Muscle layer of duodenum (tissue), 2 donors: ENCODE data around the gene GOLGA2.

ENCODE experiments used
- H3K27ac ChIP-seq: one replicate; pipeline ENCODE4 v1.7.0; 2013; ENCODE audit warnings: mild to moderate bottlenecking, low read length
- H3K27me3 ChIP-seq: one replicate; pipeline ENCODE4 v1.7.0; 2013; ENCODE audit warnings: low read depth, mild to moderate bottlenecking, control low read depth, low read length
- H3K36me3 ChIP-seq, 2 donors: one replicate each; pipeline ENCODE4 v1.7.0; 2013; ENCODE audit warnings: low read length in 2 of 2, control low read depth in 1 of 2, mild to moderate bottlenecking in 1 of 2; ENCODE audit not compliant: insufficient read depth in 2 of 2, control insufficient read depth in 1 of 2
- H3K4me1 ChIP-seq, 2 donors: one replicate each; pipeline ENCODE4 v1.7.0; 2013; ENCODE audit warnings: low read length in 2 of 2, mild to moderate bottlenecking in 2 of 2, control low read depth in 1 of 2, moderate library complexity in 1 of 2; ENCODE audit not compliant: insufficient read depth in 2 of 2, control insufficient read depth in 1 of 2
- H3K4me3 ChIP-seq, 2 donors: one replicate each; pipeline ENCODE4 v1.7.0; 2013; ENCODE audit warnings: low read length in 2 of 2, low read depth in 1 of 2, mild to moderate bottlenecking in 1 of 2
- H3K9me3 ChIP-seq, 2 donors: one replicate each; pipeline ENCODE4 v1.7.0; 2013; ENCODE audit warnings: low read length in 2 of 2, control low read depth in 1 of 2, mild to moderate bottlenecking in 1 of 2; ENCODE audit not compliant: control insufficient read depth in 1 of 2
- donor health status: healthy.

The GOLGA2 gene

GRCh38 chr9:128214571-128215490 is 61.0 kb downstream of the GOLGA2 start:
- Histone ChIP-seq H3K36me3 (no peaks in the 10 kb centered on the region), H3K4me1 (peaks cover 4 to 17% of the 10 kb centered on the region in 2 donors), H3K27ac (peak overlapping the region; percentile 49), H3K4me3 (no peak overlapping the region), H3K9me3 (no peaks in the 10 kb centered on the region), H3K27me3 (no peaks in the 10 kb centered on the region)

GRCh38 chr9:128213746-128214497 is 61.9 kb downstream of the GOLGA2 start:
- Histone ChIP-seq H3K4me1 (peaks cover 4 to 13% of the 10 kb centered on the region in 2 donors), H3K9me3 (no peaks in the 10 kb centered on the region), H3K27ac (no peak overlapping the region)

GRCh38 chr9:128211981-128212281 is 63.9 kb downstream of the GOLGA2 start:
- no peak overlapping the region for H3K4me3 ChIP-seq
- no peaks in the 10 kb centered on the region for H3K9me3 ChIP-seq
- H3K27me3 ChIP-seq: no peaks in the 10 kb centered on the region
- peaks cover 0 to 3% of the 10 kb centered on the region in 2 donors for H3K4me1 ChIP-seq
- no peaks in the 10 kb centered on the region for H3K36me3 ChIP-seq
- no peak overlapping the region for H3K27ac ChIP-seq

More at GRCh38 chr9:128213746-128214497, 61.9 kb downstream of the GOLGA2 start:
- Histone ChIP-seq H3K4me3 (no peak overlapping the region), H3K36me3 (no peaks in the 10 kb centered on the region), H3K27me3 (no peaks in the 10 kb centered on the region)

GRCh38 chr9:128211186-128211980 is 64.4 kb downstream of the GOLGA2 start:
- Histone ChIP-seq H3K27ac (no peak overlapping the region), H3K4me1 (no peaks in the 10 kb centered on the region), H3K9me3 (no peaks in the 10 kb centered on the region), H3K27me3 (no peaks in the 10 kb centered on the region), H3K4me3 (no peak overlapping the region), H3K36me3 (no peaks in the 10 kb centered on the region)

- H3K9me3 ChIP-seq: no peaks in the 10 kb centered on the region
- no peak overlapping the region for H3K4me3 ChIP-seq
- no peak overlapping the region for H3K27ac ChIP-seq
- H3K4me1 ChIP-seq: peaks cover 0 to 5% of the 10 kb centered on the region in 2 donors
- peaks cover 11% of the 10 kb centered on the region for H3K27me3 ChIP-seq
- no peaks in the 10 kb centered on the region for H3K36me3 ChIP-seq
Observed at GRCh38 chr9:128208946-128209669, 66.7 kb downstream of the GOLGA2 start.

- peaks cover 0 to 12% of the 10 kb centered on the region in 2 donors for H3K4me1 ChIP-seq
- peaks cover 14% of the 10 kb centered on the region for H3K27me3 ChIP-seq
- H3K36me3 ChIP-seq: no peaks in the 10 kb centered on the region
- H3K27ac ChIP-seq: no peak overlapping the region
- H3K9me3 ChIP-seq: no peaks in the 10 kb centered on the region
- H3K4me3 ChIP-seq: no peak overlapping the region
Observed at GRCh38 chr9:128208386-128208785, 67.4 kb downstream of the GOLGA2 start.

- H3K4me3 ChIP-seq: no peak overlapping the region
- H3K36me3 ChIP-seq: no peaks in the 10 kb centered on the region
- no peaks in the 10 kb centered on the region for H3K9me3 ChIP-seq
- peaks cover 0 to 12% of the 10 kb centered on the region in 2 donors for H3K4me1 ChIP-seq
- H3K27me3 ChIP-seq: peaks cover 14% of the 10 kb centered on the region
- H3K27ac ChIP-seq: no peak overlapping the region
Observed at GRCh38 chr9:128206916-128207910, 68.6 kb downstream of the GOLGA2 start.

GRCh38 chr9:128206484-128206883 is 69.3 kb downstream of the GOLGA2 start:
- Histone ChIP-seq H3K27ac (no peak overlapping the region), H3K4me3 (no peak overlapping the region), H3K27me3 (peaks cover 14% of the 10 kb centered on the region), H3K4me1 (peaks cover 0 to 12% of the 10 kb centered on the region in 2 donors), H3K9me3 (no peaks in the 10 kb centered on the region), H3K36me3 (no peaks in the 10 kb centered on the region)
